ENCODE results near the gene CHPF. TPM values are rescaled to one million over a fixed set of nuclear protein-coding genes. Genes with fewer than 3 reads are reported as not detected.

CHPF gene
- total RNA-seq, 1 experiment from 2014 or later = 13.8 TPM

- ChIA-PET POLR2A (ENCODE audit: low non-redundant PET) (no interaction called here), CTCF (no interaction called here)
- no peak for DNase-seq (ENCODE audit: low spot score)
- TF ChIP-seq EZH2 (IDR thresholded peaks at IDR 0.05; ENCODE audit: borderline replicate concordance, low read depth, low read length, poor library complexity, severe bottlenecking) = no peak
- TF ChIP-seq, protein P1, sequence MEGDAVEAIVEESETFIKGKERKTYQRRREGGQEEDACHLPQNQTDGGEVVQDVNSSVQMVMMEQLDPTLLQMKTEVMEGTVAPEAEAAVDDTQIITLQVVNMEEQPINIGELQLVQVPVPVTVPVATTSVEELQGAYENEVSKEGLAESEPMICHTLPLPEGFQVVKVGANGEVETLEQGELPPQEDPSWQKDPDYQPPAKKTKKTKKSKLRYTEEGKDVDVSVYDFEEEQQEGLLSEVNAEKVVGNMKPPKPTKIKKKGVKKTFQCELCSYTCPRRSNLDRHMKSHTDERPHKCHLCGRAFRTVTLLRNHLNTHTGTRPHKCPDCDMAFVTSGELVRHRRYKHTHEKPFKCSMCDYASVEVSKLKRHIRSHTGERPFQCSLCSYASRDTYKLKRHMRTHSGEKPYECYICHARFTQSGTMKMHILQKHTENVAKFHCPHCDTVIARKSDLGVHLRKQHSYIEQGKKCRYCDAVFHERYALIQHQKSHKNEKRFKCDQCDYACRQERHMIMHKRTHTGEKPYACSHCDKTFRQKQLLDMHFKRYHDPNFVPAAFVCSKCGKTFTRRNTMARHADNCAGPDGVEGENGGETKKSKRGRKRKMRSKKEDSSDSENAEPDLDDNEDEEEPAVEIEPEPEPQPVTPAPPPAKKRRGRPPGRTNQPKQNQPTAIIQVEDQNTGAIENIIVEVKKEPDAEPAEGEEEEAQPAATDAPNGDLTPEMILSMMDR (conservative IDR thresholded peaks at IDR 0.05; ENCODE audit: low read depth, low read length) = no peak
- no peaks in the 10 kb centered on the region for H3K9me3 ChIP-seq (ENCODE audit: low read depth, low read length, poor library complexity, severe bottlenecking)
- H3K27ac ChIP-seq (ENCODE audit: low read depth, low read length, poor library complexity, severe bottlenecking) = no peak overlapping the region
- intact Hi-C loops (cut with micrococcal nuclease; ENCODE audit: unreplicated experiment) = no loop called here
- no TSS peak for BruUV-seq (replicated peaks)
- no peaks in the 10 kb centered on the region for H3K27me3 ChIP-seq (replicated peaks; ENCODE audit: insufficient read depth, low read depth, low read length, poor library complexity)
- H3K36me3 ChIP-seq (ENCODE audit: insufficient read depth, low read length, poor library complexity, severe bottlenecking) = no peaks in the 10 kb centered on the region
- no peaks in the 10 kb centered on the region for H3K4me1 ChIP-seq (ENCODE audit: insufficient read depth, low read length, poor library complexity, severe bottlenecking)
- no peak overlapping the region for H3K4me3 ChIP-seq (ENCODE audit: low read depth, low read length, poor library complexity, severe bottlenecking)
These were observed 14.5 kb upstream of the CHPF start for GRCh38 chr2:219557791-219558785.

- CTCF ChIA-PET = no interaction called here
These were observed 13.7 kb upstream of the CHPF start for GRCh38 chr2:219557320-219557719.

GRCh38 chr2:219556413-219556812 is 12.8 kb upstream of the CHPF start:
- no peaks in the 10 kb centered on the region for H3K36me3 ChIP-seq (ENCODE audit: insufficient read depth, low read length, poor library complexity, severe bottlenecking)
- no TSS peak for BruUV-seq (replicated peaks)
- no peaks in the 10 kb centered on the region for H3K4me1 ChIP-seq (ENCODE audit: insufficient read depth, low read length, poor library complexity, severe bottlenecking)
- H3K27me3 ChIP-seq (replicated peaks; ENCODE audit: insufficient read depth, low read depth, low read length, poor library complexity) = no peaks in the 10 kb centered on the region
- no peak for DNase-seq (ENCODE audit: low spot score)
- no peaks in the 10 kb centered on the region for H3K9me3 ChIP-seq (ENCODE audit: low read depth, low read length, poor library complexity, severe bottlenecking)
- H3K4me3 ChIP-seq (ENCODE audit: low read depth, low read length, poor library complexity, severe bottlenecking) = no peak overlapping the region
- ChIA-PET CTCF (no interaction called here), POLR2A (ENCODE audit: low non-redundant PET) (no interaction called here)
- intact Hi-C loops (cut with micrococcal nuclease; ENCODE audit: unreplicated experiment) = no loop called here
- TF ChIP-seq, protein P1 (conservative IDR thresholded peaks at IDR 0.05; ENCODE audit: low read depth, low read length) = no peak
- TF ChIP-seq EZH2 (IDR thresholded peaks at IDR 0.05; ENCODE audit: borderline replicate concordance, low read depth, low read length, poor library complexity, severe bottlenecking) = no peak
- H3K27ac ChIP-seq (ENCODE audit: low read depth, low read length, poor library complexity, severe bottlenecking) = no peak overlapping the region

More at GRCh38 chr2:219557320-219557719, 13.7 kb upstream of the CHPF start:
- no peak for TF ChIP-seq EZH2 (IDR thresholded peaks at IDR 0.05; ENCODE audit: borderline replicate concordance, low read depth, low read length, poor library complexity, severe bottlenecking)
- TF ChIP-seq, protein P1 (conservative IDR thresholded peaks at IDR 0.05; ENCODE audit: low read depth, low read length) = no peak
- intact Hi-C loops (cut with micrococcal nuclease; ENCODE audit: unreplicated experiment) = no loop called here
- no peak overlapping the region for H3K4me3 ChIP-seq (ENCODE audit: low read depth, low read length, poor library complexity, severe bottlenecking)
- DNase-seq (ENCODE audit: low spot score) = no peak
- POLR2A ChIA-PET (ENCODE audit: low non-redundant PET) = no interaction called here
- H3K36me3 ChIP-seq (ENCODE audit: insufficient read depth, low read length, poor library complexity, severe bottlenecking) = no peaks in the 10 kb centered on the region
- H3K27me3 ChIP-seq (replicated peaks; ENCODE audit: insufficient read depth, low read depth, low read length, poor library complexity) = no peaks in the 10 kb centered on the region
- H3K9me3 ChIP-seq (ENCODE audit: low read depth, low read length, poor library complexity, severe bottlenecking) = no peaks in the 10 kb centered on the region
- no peaks in the 10 kb centered on the region for H3K4me1 ChIP-seq (ENCODE audit: insufficient read depth, low read length, poor library complexity, severe bottlenecking)
- H3K27ac ChIP-seq (ENCODE audit: low read depth, low read length, poor library complexity, severe bottlenecking) = no peak overlapping the region
- BruUV-seq (replicated peaks) = no TSS peak

Data from A673 (cell line).